ENCODE measurements around the gene ADAM33. TPM values are rescaled to one million over a fixed set of nuclear protein-coding genes. Genes with fewer than 3 reads are reported as not detected.
A peak's percentile ranks its signal among the peaks of the same experiment; 100 is the strongest.

Gene ADAM33
- total RNA-seq, 1 experiment from 2014 or later = not detected

- Histone ChIP-seq H3K4me3 (replicated peaks in 1 of 2; ENCODE audit: low read depth in 1 of 2, low read length in 2 of 2) (no peak overlapping the region), H3K4me2 (ENCODE audit: low read length) (no peak overlapping the region), H3K36me3 (ENCODE audit: control insufficient read depth in 1 of 2, insufficient read depth in 2 of 2, low read length in 2 of 2) (no peaks in the 10 kb centered on the region), H4K20me1 (ENCODE audit: insufficient read depth) (no peaks in the 10 kb centered on the region), H3K27me3 (ENCODE audit: insufficient read depth, low read length) (no peaks in the 10 kb centered on the region), H3K4me1 (ENCODE audit: control insufficient read depth in 1 of 2, insufficient read depth in 2 of 2, low read length in 2 of 2) (no peaks in the 10 kb centered on the region), H3K9me3 (ENCODE audit: control insufficient read depth in 1 of 2, insufficient read depth in 1 of 2, low read depth in 1 of 2, low read length in 2 of 2) (no peaks in the 10 kb centered on the region; a peak in 1 of 4 replicates), H3K9me2 (ENCODE audit: insufficient read depth) (no peaks in the 10 kb centered on the region), H3K9ac (ENCODE audit: low read length) (no peak overlapping the region), H3K27ac (ENCODE audit: low read depth, low read length) (no peak overlapping the region), H3K79me2 (ENCODE audit: insufficient read depth, low read length) (no peaks in the 10 kb centered on the region), H2AFZ (ENCODE audit: low read depth, low read length, poor library complexity, severe bottlenecking) (no peak overlapping the region)
- no peak for TF ChIP-seq MAX (IDR thresholded peaks at IDR 0.05)
- peak in 2 of 3 experiments; percentile 57 to 71; a peak in 4 of 6 replicates for TF ChIP-seq CTCF (IDR thresholded peaks at IDR 0.05 in 2 of 3, conservative IDR thresholded peaks at IDR 0.05 in 1 of 3; ENCODE audit: borderline replicate concordance in 1 of 3, insufficient read depth in 1 of 3, low read depth in 2 of 3, low read length in 2 of 3)
- no peak for TF ChIP-seq TCF7L2 (IDR thresholded peaks at IDR 0.05; ENCODE audit: borderline replicate concordance, extremely low read depth, insufficient read depth, insufficient read length)
- intact Hi-C loops (cut with micrococcal nuclease) = no loop called here
- BruUV-seq (replicated peaks) = no TSS peak
- DNase-seq (ENCODE audit: low read depth, low spot score) (no peak), ATAC-seq (no peak)
- ChIA-PET RAD21 (ENCODE audit: low non-redundant PET in 1 of 2, low total read pairs in 2 of 2, uncharacterized antibody in 2 of 2, unreplicated experiment in 2 of 2) (no interaction called here), CTCF (interaction anchor here (1.1 to 1.5 kb wide), 2 partner anchors 15 to 19 kb away, joined by 3 to 5 read pairs; no protein-coding TSS in a partner anchor), POLR2A (no interaction called here)
Measured at GRCh38 chr20:3696200-3696599, 14.4 kb upstream of the ADAM33 start.

GRCh38 chr20:3694864-3695263, 13.1 kb upstream of the ADAM33 start:
- H3K9ac ChIP-seq (ENCODE audit: low read length) = no peak overlapping the region
- no peak overlapping the region for H2AFZ ChIP-seq (ENCODE audit: low read depth, low read length, poor library complexity, severe bottlenecking)
- no peaks in the 10 kb centered on the region for H3K36me3 ChIP-seq (ENCODE audit: control insufficient read depth in 1 of 2, insufficient read depth in 2 of 2, low read length in 2 of 2)
- H3K27ac ChIP-seq (ENCODE audit: low read depth, low read length) = no peak overlapping the region
- no peaks in the 10 kb centered on the region for H4K20me1 ChIP-seq (ENCODE audit: insufficient read depth)
- TF ChIP-seq YY1 (IDR thresholded peaks at IDR 0.05; ENCODE audit: extremely low read depth, insufficient replicate concordance, low read depth, low read length) = no peak
- no peak for TF ChIP-seq ELF1 (IDR thresholded peaks at IDR 0.05; ENCODE audit: borderline replicate concordance, low read depth)
- TF ChIP-seq MAX (IDR thresholded peaks at IDR 0.05) = no peak
- no peak for TF ChIP-seq CTCF (IDR thresholded peaks at IDR 0.05 in 2 of 3, conservative IDR thresholded peaks at IDR 0.05 in 1 of 3; ENCODE audit: borderline replicate concordance in 1 of 3, insufficient read depth in 1 of 3, low read depth in 2 of 3, low read length in 2 of 3)
- TF ChIP-seq REST (IDR thresholded peaks at IDR 0.05; ENCODE audit: low read depth) = no peak
- DNase-seq (ENCODE audit: low read depth, low spot score) (no peak), ATAC-seq (no peak)
- no peaks in the 10 kb centered on the region for H3K27me3 ChIP-seq (ENCODE audit: insufficient read depth, low read length)
- no peaks in the 10 kb centered on the region for H3K9me2 ChIP-seq (ENCODE audit: insufficient read depth)
- POLR2A ChIA-PET = no interaction called here
- no peaks in the 10 kb centered on the region; a peak in 1 of 4 replicates for H3K9me3 ChIP-seq (ENCODE audit: control insufficient read depth in 1 of 2, insufficient read depth in 1 of 2, low read depth in 1 of 2, low read length in 2 of 2)
- H3K4me2 ChIP-seq (ENCODE audit: low read length) = no peak overlapping the region
- CTCF ChIA-PET = no interaction called here
- intact Hi-C loops (cut with micrococcal nuclease) = no loop called here
- RAD21 ChIA-PET (ENCODE audit: low non-redundant PET in 1 of 2, low total read pairs in 2 of 2, uncharacterized antibody in 2 of 2, unreplicated experiment in 2 of 2) = no interaction called here
- no TSS peak for BruUV-seq (replicated peaks)
- H3K4me1 ChIP-seq (ENCODE audit: control insufficient read depth in 1 of 2, insufficient read depth in 2 of 2, low read length in 2 of 2) = no peaks in the 10 kb centered on the region
- no peak overlapping the region for H3K4me3 ChIP-seq (replicated peaks in 1 of 2; ENCODE audit: low read depth in 1 of 2, low read length in 2 of 2)
- H3K79me2 ChIP-seq (ENCODE audit: insufficient read depth, low read length) = no peaks in the 10 kb centered on the region

Data from HCT116 (cell line).